T-helper 2 cell treated with Interferon-gamma antibody and Interleukin-4, amounts not matched to agents 5 μg/mL and 100 μg/mL, for 36 hours (primary cell): ENCODE measurements around the gene LARP4B.

Experiments
- DNase-seq: peaks from one replicate; pipeline ENCODE4 v3.0.0; 2021; ENCODE audit warnings: low spot score
- H3K27ac Mint-ChIP-seq: one replicate; pipeline ENCODE4 v1.8.0; 2021; ENCODE audit warnings: mild to moderate bottlenecking, mixed read lengths
- H3K27me3 Mint-ChIP-seq: one replicate; pipeline ENCODE4 v1.8.0; 2021; ENCODE audit warnings: low read depth, mixed read lengths
- H3K36me3 Mint-ChIP-seq: one replicate; pipeline ENCODE4 v1.8.0; 2021; ENCODE audit warnings: low read depth, mixed read lengths
- H3K4me1 Mint-ChIP-seq: one replicate; pipeline ENCODE4 v1.8.0; 2021; ENCODE audit warnings: low read depth, mixed read lengths
- H3K4me3 Mint-ChIP-seq: one replicate; pipeline ENCODE4 v1.8.0; 2022; ENCODE audit warnings: mild to moderate bottlenecking, moderate library complexity, mixed read lengths
- H3K9me3 Mint-ChIP-seq: one replicate; pipeline ENCODE4 v1.8.0; 2021; ENCODE audit warnings: mixed read lengths

Gene LARP4B

DNA sequence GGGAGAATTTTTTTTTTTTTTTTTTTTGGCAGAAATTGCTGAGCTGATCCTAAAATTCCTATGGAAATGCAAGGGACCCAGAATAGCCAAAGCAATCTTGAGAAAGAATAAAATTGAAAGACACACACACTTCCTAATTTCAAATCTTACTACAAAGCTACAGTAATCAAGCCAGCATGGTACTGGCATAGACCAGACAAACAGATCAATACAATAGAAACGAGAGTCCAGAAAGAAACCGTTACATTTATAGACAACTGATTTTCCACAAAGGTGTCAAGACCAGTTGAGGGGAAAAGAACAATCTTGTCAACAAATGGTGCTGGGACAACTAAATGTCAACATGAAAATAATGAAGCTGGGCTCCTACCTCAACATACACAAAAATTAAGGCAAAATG is 34.5 kb downstream of the LARP4B start:
- H3K4me1 Mint-ChIP-seq: peaks cover 11% of the 10 kb centered on the region
- H3K9me3 Mint-ChIP-seq: no peaks in the 10 kb centered on the region
- H3K36me3 Mint-ChIP-seq: peaks cover 8% of the 10 kb centered on the region
- H3K27me3 Mint-ChIP-seq: no peaks in the 10 kb centered on the region
- DNase-seq: no peak
- no peak overlapping the region for H3K27ac Mint-ChIP-seq
- no peak overlapping the region for H3K4me3 Mint-ChIP-seq

DNA sequence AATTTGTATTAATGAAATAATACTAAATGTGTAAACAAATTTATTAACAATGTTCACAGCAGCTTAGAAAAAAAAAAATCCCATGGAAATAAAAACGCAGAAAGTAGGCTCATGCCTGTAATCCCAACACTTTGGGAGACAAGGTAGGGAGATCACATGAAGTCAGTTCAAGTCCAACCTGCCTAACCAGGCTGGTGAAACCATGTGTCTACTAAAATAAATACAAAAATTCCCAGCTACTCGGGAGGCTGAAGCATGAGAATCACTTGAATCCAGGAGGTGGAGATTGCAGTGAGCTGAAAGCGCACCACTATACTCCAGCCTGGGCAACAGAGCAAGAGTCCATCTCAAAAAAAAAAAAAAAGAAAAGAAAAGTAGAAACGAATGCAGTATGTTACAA is 36.2 kb downstream of the LARP4B start:
- Mint-ChIP-seq H3K36me3 (peaks cover 4% of the 10 kb centered on the region), H3K4me1 (peaks cover 11% of the 10 kb centered on the region), H3K4me3 (no peak overlapping the region), H3K9me3 (no peaks in the 10 kb centered on the region), H3K27me3 (no peaks in the 10 kb centered on the region), H3K27ac (no peak overlapping the region)
- DNase-seq: no peak

DNA sequence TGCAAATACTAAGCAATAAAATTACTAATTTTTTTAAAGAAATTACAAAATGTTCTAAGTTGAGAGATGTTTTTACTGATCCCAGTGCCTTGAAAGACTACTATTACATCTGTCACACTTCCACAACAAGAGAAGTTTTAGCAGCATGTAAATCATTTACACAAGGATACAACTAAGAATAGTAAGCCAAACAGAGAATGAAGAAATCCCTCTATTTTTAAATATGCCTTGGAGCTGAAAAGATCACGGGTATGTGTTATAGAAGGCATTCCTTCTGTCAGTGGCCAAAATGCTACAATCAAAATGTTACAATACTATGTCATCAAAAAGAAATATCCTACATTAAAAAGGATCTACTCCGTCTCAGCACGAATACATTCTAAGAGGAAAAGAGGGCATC is 52.6 kb downstream of the LARP4B start:
- H3K36me3 Mint-ChIP-seq: peaks cover 51% of the 10 kb centered on the region
- H3K27ac Mint-ChIP-seq: no peak overlapping the region

DNA sequence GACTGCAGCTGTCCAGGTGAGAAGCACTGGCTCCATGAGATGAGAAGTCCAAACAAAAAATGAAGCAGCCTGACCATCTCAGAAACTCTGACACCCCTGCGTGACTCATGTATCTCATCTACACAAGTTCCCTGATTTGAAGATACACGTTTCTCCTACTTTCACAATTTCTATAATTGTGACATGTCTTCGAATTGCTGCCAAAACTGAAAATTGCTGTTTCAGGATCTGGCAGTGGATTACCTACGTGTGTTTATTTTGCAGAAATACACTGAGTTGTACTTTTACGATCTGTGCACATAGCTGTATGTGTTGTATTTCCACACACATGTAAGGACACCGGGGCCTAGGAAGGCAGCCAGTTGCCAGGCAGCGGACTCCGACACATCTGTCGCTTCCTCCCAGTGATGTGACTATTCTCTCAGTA is 53.2 kb downstream of the LARP4B start:
- H3K36me3 Mint-ChIP-seq: peaks cover 49% of the 10 kb centered on the region
- H3K9me3 Mint-ChIP-seq: no peaks in the 10 kb centered on the region
- H3K4me3 Mint-ChIP-seq: no peak overlapping the region
- H3K27ac Mint-ChIP-seq: no peak overlapping the region
- no peak for DNase-seq
- peaks cover 9% of the 10 kb centered on the region for H3K4me1 Mint-ChIP-seq
- no peaks in the 10 kb centered on the region for H3K27me3 Mint-ChIP-seq

More for the DNA sequence above, 52.6 kb downstream of the LARP4B start:
- no peaks in the 10 kb centered on the region for H3K27me3 Mint-ChIP-seq
- H3K4me3 Mint-ChIP-seq: no peak overlapping the region
- no peaks in the 10 kb centered on the region for H3K9me3 Mint-ChIP-seq
- peaks cover 9% of the 10 kb centered on the region for H3K4me1 Mint-ChIP-seq
- DNase-seq: no peak

DNA sequence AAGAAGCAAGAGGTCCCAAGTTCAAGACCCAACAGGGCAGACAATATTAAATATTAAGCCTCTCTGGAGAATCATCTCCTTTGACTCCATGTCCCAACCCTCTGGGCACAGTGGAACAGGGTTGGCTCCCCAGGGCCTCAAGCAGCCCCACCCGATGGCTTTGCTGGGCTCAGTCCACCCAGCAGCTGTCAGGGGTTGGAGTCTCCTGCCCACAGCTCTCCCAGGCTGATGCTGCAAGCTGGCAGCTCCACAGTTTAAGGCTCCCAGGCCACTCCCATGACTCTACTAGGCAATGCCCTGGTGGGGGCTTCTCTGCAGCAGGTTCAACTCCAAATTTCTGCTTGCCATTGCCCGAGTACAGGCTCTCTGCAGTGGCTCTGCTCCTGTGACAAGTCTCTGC is 55.1 kb downstream of the LARP4B start:
- no peaks in the 10 kb centered on the region for H3K27me3 Mint-ChIP-seq
- H3K4me1 Mint-ChIP-seq: peaks cover 9% of the 10 kb centered on the region
- peaks cover 50% of the 10 kb centered on the region for H3K36me3 Mint-ChIP-seq

DNA sequence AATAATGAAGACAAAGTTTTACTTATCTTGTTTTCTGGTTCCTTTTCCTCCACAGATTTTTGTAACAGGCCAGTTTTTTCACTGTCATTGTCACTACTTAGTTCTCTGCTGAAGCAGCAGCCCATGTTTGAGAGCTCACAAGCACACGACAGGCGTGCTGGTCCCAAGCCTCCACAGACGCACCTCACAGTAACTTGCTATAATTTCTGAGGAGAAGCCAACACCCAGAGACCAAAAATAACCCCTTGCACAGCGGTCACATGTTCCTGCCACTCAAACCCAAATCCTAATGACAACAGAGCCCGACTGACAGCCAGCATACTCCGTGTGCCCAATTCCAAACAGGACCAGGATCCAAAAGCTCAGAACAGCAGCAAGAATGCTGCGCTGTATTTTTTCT is 58.5 kb downstream of the LARP4B start:
- Mint-ChIP-seq H3K4me3 (no peak overlapping the region), H3K4me1 (peaks cover 17% of the 10 kb centered on the region), H3K27ac (no peak overlapping the region), H3K9me3 (no peaks in the 10 kb centered on the region), H3K27me3 (no peaks in the 10 kb centered on the region), H3K36me3 (peaks cover 49% of the 10 kb centered on the region)
- DNase-seq: no peak

More for the DNA sequence above, 55.1 kb downstream of the LARP4B start:
- Mint-ChIP-seq H3K27ac (no peak overlapping the region), H3K9me3 (no peaks in the 10 kb centered on the region), H3K4me3 (no peak overlapping the region)
- DNase-seq: no peak

DNA sequence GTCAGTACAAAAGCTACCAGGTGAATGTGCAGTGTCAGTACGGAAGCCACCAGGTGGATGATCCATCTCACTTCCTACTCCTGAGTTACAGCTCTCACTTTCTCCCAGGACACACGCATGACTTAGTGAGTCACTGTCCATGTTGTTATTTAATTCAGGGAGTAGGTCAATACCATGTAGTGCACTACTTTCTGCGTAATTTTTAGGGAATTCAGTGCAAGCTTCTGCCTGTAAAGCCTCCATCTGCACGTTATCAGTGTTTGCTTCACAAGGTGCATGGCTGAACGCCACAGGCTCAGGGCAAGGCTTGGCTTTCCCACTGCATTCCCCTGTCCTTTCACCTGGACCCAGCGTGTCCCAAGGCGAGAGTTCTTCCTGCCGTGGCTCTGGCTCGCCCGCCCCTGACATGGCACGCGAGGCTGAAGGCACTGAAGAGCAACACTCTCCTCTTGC is 59.5 kb downstream of the LARP4B start:
- peaks cover 43% of the 10 kb centered on the region for H3K36me3 Mint-ChIP-seq
- no peak overlapping the region for H3K4me3 Mint-ChIP-seq
- no peak for DNase-seq

DNA sequence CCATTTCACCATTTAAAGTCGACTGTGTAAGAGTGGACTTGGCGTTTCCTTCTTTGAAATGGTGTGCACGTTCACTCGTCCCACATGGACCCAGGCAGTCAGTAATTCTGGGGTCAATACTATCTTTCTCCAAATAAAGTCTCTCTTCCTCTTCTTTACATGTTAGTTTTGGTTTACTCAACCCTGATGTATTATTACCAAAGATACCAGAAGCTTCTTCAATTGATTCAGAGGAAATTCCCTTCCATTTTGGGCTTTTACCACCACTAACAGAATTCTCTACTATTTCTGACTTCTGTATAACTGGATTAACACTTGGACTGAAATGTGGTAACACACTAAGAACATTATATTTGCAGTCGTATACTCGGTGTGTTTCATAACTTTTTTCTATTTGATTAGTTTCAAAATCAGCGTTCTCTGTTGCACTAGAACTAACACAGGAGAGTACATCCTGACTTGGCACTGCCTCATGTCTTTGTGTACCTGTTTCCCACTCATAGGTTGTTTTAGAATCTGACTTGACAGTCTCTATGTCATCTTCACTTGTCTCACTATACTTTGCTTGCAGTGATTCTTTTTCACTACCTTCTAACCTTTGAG is 60.8 kb downstream of the LARP4B start:
- no peak overlapping the region for H3K27ac Mint-ChIP-seq
- peaks cover 19% of the 10 kb centered on the region for H3K4me1 Mint-ChIP-seq
- peaks cover 41% of the 10 kb centered on the region for H3K36me3 Mint-ChIP-seq
- DNase-seq: no peak
- no peak overlapping the region for H3K4me3 Mint-ChIP-seq
- no peaks in the 10 kb centered on the region for H3K9me3 Mint-ChIP-seq
- H3K27me3 Mint-ChIP-seq: no peaks in the 10 kb centered on the region

More for the DNA sequence above, 59.5 kb downstream of the LARP4B start:
- no peak overlapping the region for H3K27ac Mint-ChIP-seq
- peaks cover 16% of the 10 kb centered on the region for H3K4me1 Mint-ChIP-seq
- no peaks in the 10 kb centered on the region for H3K27me3 Mint-ChIP-seq
- H3K9me3 Mint-ChIP-seq: no peaks in the 10 kb centered on the region

DNA sequence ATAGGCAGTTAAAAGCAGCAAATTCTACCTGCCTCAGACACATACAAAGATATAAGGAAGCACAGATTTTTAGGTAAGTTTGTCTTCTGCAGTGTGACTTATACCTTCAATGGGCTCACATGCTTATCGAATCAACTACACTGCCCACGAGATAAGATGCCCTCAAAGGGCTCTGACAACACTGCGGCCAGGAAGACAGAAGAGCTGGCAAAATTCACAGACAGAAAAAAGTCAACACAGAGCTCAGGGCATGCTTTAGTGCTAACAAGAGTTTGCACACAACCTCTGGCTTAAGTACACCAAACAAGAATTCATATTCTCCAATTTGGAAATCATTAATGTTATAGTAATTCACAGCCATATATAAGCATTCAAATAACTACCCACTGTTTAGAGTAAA is 62.3 kb downstream of the LARP4B start:
- Mint-ChIP-seq H3K27ac (no peak overlapping the region), H3K4me3 (no peak overlapping the region), H3K27me3 (no peaks in the 10 kb centered on the region), H3K9me3 (no peaks in the 10 kb centered on the region), H3K4me1 (peaks cover 20% of the 10 kb centered on the region), H3K36me3 (peaks cover 42% of the 10 kb centered on the region)
- DNase-seq: no peak

DNA sequence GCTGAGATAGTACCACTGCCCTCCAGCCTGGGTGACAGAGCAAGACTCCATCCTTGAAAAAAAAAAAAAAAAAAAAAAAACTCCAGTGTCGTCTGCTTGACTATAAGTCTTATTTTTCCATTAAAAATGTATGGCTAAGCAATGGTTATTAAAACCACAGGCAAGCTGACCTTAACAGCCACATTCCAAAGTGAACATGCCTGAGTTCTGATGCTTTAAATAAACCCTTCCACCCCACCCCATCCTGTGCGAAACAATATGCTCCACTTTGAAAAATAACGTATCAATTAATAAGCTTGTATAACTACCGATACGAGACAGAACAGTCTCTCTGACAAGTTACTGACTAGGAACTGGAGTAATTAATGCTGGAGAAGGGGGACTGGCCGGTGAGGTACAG is 63.7 kb downstream of the LARP4B start:
- Mint-ChIP-seq H3K4me3 (no peak overlapping the region), H3K27me3 (no peaks in the 10 kb centered on the region), H3K27ac (no peak overlapping the region), H3K36me3 (peaks cover 48% of the 10 kb centered on the region), H3K9me3 (no peaks in the 10 kb centered on the region), H3K4me1 (peaks cover 20% of the 10 kb centered on the region)
- no peak for DNase-seq

DNA sequence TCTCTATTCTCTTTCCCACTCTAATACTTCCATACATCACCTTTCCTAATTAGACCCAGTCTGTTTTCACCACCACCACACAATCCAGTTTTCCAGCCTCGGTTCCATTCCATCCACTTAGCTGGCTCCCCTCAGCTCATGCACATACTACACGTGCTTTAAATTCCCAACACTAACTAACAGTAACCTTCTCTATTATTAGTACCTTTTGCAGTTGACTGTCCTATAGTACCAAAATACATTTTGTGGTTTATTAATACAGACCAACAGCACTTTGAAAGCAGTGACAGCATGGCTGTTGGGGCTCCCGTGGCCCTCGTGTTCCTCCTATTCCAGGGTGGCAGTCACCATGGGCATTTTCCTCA is 64.9 kb downstream of the LARP4B start:
- Mint-ChIP-seq H3K36me3 (peaks cover 52% of the 10 kb centered on the region), H3K27ac (no peak overlapping the region)

DNA sequence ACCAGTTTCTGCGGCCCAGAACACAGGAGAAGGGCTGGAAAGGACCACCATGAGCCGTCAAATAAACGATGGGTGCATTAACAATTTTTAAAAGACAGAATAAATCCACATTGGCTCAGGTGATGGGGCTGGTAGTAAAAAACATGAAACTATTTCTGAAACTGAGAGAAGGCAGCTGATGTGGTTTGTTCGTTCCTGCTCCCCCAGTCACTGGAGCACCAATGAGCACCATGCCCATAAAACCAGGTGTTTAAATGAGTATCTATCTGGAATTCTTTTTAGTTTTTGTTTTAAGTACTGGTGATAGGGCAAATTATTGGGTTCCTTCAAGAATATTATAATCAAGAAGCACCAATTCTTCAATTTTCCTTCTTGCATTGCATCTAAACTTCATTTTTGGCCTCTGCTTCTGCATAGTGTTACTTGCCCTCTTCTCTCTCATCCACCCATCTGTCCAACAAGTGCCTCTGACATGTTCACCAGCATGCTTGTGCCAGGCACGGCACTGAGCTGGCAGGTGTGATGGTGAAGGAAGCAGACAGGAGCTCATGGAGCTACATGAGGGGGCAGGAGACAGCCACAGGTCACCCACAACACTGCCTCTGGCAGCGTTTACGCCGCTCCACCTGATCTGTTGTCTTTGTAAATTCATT is 65.5 kb downstream of the LARP4B start:
- Mint-ChIP-seq H3K36me3 (peaks cover 54% of the 10 kb centered on the region), H3K4me3 (no peak overlapping the region), H3K9me3 (no peaks in the 10 kb centered on the region), H3K27me3 (no peaks in the 10 kb centered on the region), H3K27ac (no peak overlapping the region), H3K4me1 (peaks cover 19% of the 10 kb centered on the region)
- DNase-seq: no peak

More for the DNA sequence above, 64.9 kb downstream of the LARP4B start:
- no peaks in the 10 kb centered on the region for H3K9me3 Mint-ChIP-seq
- H3K4me1 Mint-ChIP-seq: peaks cover 20% of the 10 kb centered on the region
- H3K4me3 Mint-ChIP-seq: no peak overlapping the region
- no peak for DNase-seq
- H3K27me3 Mint-ChIP-seq: no peaks in the 10 kb centered on the region

DNA sequence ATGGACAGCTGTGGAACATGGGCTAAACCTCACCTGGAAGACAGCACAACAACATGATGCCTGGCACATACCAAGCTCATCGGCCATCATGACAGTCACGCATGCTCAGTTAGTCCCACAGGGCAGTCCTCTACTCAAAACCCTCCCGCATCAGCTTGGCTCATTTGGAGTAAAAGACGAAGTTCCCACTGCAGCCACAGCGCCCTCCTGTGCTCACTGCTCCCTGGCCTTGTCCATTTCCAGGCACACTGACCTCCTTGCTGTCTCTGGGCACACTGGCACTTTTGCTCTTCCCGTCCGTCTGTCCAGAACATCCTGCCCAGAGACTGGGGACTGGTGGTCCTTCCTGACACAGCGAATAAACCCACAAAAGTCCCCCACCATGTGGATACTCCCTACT is 66.2 kb downstream of the LARP4B start:
- Mint-ChIP-seq H3K4me3 (no peak overlapping the region), H3K36me3 (peaks cover 56% of the 10 kb centered on the region), H3K27me3 (no peaks in the 10 kb centered on the region), H3K4me1 (peaks cover 17% of the 10 kb centered on the region), H3K9me3 (no peaks in the 10 kb centered on the region), H3K27ac (no peak overlapping the region)
- DNase-seq: no peak

DNA sequence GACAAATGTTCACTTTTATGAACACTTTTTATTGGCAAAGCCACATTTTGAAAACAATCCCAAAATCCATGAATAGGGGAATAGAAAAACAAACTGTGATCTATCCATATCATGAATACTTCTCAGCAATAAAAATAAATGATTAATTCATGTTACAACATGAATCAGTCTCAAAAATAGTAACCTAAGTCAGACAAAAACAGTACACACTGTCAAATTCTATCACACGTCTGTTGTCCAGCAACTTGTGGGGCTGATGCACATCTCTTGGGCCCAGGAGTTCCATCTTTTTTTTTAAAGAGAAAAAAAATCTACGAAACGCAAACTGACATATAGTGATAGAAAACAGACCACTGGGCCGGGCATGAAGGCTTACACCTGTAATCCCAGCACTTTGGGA is 71.0 kb downstream of the LARP4B start:
- DNase-seq: no peak
- H3K27ac Mint-ChIP-seq: no peak overlapping the region
- H3K4me1 Mint-ChIP-seq: peaks cover 24% of the 10 kb centered on the region
- no peak overlapping the region for H3K4me3 Mint-ChIP-seq
- no peaks in the 10 kb centered on the region for H3K27me3 Mint-ChIP-seq
- H3K36me3 Mint-ChIP-seq: peaks cover 67% of the 10 kb centered on the region
- no peaks in the 10 kb centered on the region for H3K9me3 Mint-ChIP-seq
